ENCODE results near the gene CACNA2D1.

GRCh38 chr7:82241356-82241755, 202.2 kb downstream of the CACNA2D1 start:
- TF ChIP-seq CTCF (IDR thresholded peaks at IDR 0.05 in 2 of 3, conservative IDR thresholded peaks at IDR 0.05 in 1 of 3; ENCODE audit: borderline replicate concordance in 1 of 3, insufficient read depth in 1 of 3, low read depth in 2 of 3, low read length in 2 of 3) (no peak), EZH2phosphoT487 (IDR thresholded peaks at IDR 0.05; ENCODE audit: borderline replicate concordance) (no peak)

Data from HCT116 (cell line).